ENCODE measurements around the gene CAPN12.
"Not testable (repeated sequence)": the region's sequence is repeated elsewhere in the genome, so short reads cannot be mapped to it uniquely, and the experiment has no call there.

Gene CAPN12

DNA sequence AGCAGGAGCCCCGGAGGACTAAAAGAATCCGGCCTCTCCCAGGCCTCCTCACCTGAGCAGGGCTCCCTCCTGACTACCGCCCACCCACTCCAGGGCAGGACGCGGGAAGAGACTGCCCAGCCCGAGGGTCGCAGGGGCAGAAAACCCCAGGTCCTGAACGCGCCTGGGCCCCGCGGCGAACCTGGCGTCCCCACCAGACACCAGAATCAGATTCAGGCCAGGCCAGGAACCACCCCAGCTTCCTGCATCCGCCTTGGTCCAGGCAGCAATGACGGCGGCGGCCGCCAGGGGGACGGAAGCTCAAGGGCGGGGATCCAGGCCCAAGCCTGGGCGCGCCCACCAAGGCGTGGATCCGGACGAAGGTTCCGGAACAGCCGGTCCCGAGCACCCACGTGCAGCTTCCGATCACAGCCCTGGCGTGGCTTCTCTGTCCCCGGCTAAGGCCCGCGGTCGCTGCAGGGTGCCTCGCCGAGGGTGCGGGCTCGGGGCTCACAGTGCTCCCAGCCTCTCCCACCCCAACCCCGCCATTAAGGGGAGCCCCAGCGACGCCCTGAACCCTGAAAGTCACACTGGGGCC, 25.4 kb upstream of the CAPN12 start:
- no peaks in the 10 kb centered on the region for H3K9me3 ChIP-seq (ENCODE audit: control insufficient read depth, low read depth, low read length)
- peaks cover 4% of the 10 kb centered on the region for H3K4me1 ChIP-seq (ENCODE audit: control insufficient read depth, low read depth, low read length)
- H3K36me3 ChIP-seq (ENCODE audit: control insufficient read depth, low read depth, low read length): no peaks in the 10 kb centered on the region
- no peak overlapping the region for H3K27ac ChIP-seq (ENCODE audit: low read length)
- H3K27me3 ChIP-seq (ENCODE audit: control insufficient read depth, insufficient read depth, low read length): no peaks in the 10 kb centered on the region
- no peak overlapping the region for H3K9ac ChIP-seq (ENCODE audit: low read length)
- H3K4me3 ChIP-seq (ENCODE audit: low read length): no peak overlapping the region

DNA sequence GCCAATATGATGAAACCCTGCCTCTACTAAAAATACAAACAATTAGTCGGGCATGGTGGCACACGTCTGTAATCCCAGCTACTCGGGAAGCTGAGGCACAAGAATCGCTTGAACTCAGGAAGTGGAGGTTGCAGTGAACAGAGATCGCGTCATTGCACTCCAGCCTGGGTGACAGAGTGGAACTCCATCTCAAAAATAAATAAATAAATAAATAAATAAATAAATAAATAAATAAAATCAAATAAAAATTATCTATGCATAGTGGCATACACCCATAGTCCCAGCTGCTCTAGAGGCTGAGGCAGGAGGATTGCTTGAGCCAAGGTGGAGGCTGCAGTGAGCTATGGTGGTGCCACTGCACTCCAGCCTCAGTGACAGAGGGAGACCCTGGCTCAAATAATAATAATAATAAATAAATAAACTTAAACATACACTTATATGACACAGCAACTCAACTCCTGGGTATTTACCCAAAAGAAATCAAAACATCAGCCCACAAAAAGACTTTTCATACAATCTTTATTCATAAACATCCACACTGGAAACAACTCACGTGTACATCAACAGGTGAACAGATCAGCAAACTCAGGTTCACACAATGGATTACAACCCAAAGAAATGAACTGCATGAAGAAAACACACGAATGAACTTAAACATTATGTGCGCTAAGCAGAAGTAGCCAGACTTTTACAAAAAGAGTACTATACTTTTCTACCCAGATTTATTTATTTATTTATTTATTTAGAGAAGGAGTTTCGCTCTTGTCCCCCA, 22.2 kb upstream of the CAPN12 start:
- H3K9ac ChIP-seq (ENCODE audit: low read length): no peak overlapping the region
- no peaks in the 10 kb centered on the region for H3K36me3 ChIP-seq (ENCODE audit: control insufficient read depth, low read depth, low read length)
- H3K27ac ChIP-seq (ENCODE audit: low read length): no peak overlapping the region
- H3K9me3 ChIP-seq (ENCODE audit: control insufficient read depth, low read depth, low read length): no peaks in the 10 kb centered on the region
- H3K4me1 ChIP-seq (ENCODE audit: control insufficient read depth, low read depth, low read length): peaks cover 4% of the 10 kb centered on the region
- no peak overlapping the region for H3K4me3 ChIP-seq (ENCODE audit: low read length)
- H3K27me3 ChIP-seq (ENCODE audit: control insufficient read depth, insufficient read depth, low read length): no peaks in the 10 kb centered on the region

DNA sequence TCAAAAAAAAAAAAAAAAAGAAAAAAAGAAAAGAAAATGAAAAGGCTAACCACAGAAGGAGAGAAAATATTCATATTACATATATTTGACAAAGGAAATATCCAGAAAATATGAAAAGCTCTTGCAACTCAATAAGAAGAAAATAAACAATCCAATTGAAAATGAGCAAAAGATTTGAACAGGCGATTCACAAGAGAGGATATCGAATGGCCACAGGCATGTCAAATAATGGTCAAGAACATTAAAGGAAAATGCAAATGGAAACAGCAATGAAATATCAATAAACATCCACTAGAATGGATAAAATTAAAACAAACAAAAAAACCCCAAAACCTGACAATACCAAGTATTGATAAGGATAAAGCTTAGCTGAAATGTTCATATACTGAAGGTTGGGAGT, 20.9 kb upstream of the CAPN12 start:
- no peaks in the 10 kb centered on the region for H3K36me3 ChIP-seq (ENCODE audit: control insufficient read depth, low read depth, low read length)
- peaks cover 4% of the 10 kb centered on the region for H3K4me1 ChIP-seq (ENCODE audit: control insufficient read depth, low read depth, low read length)
- no peak overlapping the region for H3K4me3 ChIP-seq (ENCODE audit: low read length)
- no peak overlapping the region for H3K27ac ChIP-seq (ENCODE audit: low read length)
- no peak overlapping the region for H3K9ac ChIP-seq (ENCODE audit: low read length)
- no peaks in the 10 kb centered on the region for H3K9me3 ChIP-seq (ENCODE audit: control insufficient read depth, low read depth, low read length)
- H3K27me3 ChIP-seq (ENCODE audit: control insufficient read depth, insufficient read depth, low read length): no peaks in the 10 kb centered on the region

DNA sequence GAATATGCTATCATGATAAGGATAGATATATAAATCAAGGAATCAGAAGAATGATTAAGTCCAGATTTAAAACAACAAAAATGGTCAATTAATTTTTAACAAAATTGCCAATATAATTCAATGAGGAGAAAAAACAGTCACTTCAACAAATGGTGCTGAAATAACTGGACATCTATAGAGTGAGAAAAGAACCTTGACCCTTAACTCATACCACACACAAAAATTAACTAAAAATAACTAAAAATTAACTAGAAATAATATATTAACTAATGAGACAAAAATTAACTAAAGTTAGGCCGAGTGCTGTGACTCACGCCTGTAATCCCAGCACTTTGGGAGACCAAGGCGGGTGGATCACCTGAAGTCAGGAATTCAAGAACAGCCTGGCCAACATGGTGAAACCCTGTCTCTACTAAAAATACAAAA, 19.5 kb upstream of the CAPN12 start:
- Histone ChIP-seq H3K4me1 (ENCODE audit: control insufficient read depth, low read depth, low read length) (no peaks in the 10 kb centered on the region), H3K36me3 (ENCODE audit: control insufficient read depth, low read depth, low read length) (no peaks in the 10 kb centered on the region), H3K4me3 (ENCODE audit: low read length) (no peak overlapping the region), H3K9me3 (ENCODE audit: control insufficient read depth, low read depth, low read length) (no peaks in the 10 kb centered on the region), H3K27ac (ENCODE audit: low read length) (no peak overlapping the region), H3K27me3 (ENCODE audit: control insufficient read depth, insufficient read depth, low read length) (no peaks in the 10 kb centered on the region), H3K9ac (ENCODE audit: low read length) (no peak overlapping the region)

DNA sequence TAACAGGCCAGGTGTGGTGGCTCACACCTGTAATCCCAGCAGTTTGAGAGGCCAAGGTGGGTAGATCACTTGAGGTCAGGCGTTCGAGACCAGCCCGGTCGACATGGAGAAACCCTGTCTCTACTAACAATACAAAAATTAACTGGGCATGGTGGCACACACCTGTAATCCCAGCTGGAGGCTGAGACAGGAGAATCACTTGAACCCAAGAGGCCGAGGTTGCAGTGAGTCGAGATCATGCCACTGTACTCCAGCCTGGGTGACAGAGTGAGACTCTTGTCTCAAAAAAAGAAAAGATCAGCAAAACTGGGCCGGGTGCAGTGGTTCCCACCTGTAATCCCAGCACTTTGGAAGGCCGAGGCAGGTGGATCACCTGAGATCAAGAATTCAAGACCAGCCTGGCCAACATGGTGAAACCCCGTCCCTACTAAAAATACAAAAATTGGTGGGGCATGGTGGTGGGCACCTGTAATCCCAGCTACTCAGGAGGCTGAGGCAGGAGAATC, 17.7 kb upstream of the CAPN12 start:
- H3K4me3 ChIP-seq (ENCODE audit: low read length); H3K36me3 ChIP-seq (ENCODE audit: control insufficient read depth, low read depth, low read length); H3K27me3 ChIP-seq (ENCODE audit: control insufficient read depth, insufficient read depth, low read length); H3K9me3 ChIP-seq (ENCODE audit: control insufficient read depth, low read depth, low read length); H3K9ac ChIP-seq (ENCODE audit: low read length); H3K27ac ChIP-seq (ENCODE audit: low read length); H3K4me1 ChIP-seq (ENCODE audit: control insufficient read depth, low read depth, low read length): not testable (repeated sequence)

DNA sequence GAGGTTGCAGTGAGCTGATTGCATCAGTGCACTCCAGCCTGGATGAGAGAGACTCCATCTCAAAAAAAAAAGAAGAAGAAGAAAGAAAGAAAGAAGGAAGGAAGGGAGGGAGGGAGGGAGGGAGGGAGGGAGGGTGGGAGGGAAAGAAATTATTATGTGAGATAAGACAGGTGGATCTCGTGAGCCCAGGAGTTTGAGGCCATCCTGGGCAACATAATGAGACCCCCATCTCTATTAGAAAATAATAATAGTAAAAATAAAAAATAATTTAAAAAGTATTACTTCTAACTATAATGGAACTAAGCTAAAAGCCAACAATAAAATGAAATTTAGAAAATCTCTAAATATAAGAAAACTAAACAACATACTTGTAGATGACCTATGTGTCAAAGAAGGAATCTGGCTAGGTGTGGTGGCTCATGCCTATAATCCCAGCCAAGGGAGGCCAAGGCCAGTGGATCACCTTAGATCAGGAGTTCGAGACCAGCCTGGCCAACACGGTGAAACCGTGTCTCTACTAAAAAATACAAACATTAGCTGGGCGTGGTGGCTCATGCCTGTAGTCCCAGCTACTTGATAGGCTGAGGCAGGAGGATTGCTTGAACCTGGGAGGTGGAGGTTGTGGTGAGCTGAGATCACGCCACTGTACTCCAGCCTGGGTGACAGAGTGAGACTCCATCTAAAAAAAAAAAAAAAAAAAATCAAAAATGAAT, 16.7 kb upstream of the CAPN12 start:
- not testable (repeated sequence) for H3K27ac ChIP-seq (ENCODE audit: low read length); H3K9ac ChIP-seq (ENCODE audit: low read length); H3K36me3 ChIP-seq (ENCODE audit: control insufficient read depth, low read depth, low read length)

DNA sequence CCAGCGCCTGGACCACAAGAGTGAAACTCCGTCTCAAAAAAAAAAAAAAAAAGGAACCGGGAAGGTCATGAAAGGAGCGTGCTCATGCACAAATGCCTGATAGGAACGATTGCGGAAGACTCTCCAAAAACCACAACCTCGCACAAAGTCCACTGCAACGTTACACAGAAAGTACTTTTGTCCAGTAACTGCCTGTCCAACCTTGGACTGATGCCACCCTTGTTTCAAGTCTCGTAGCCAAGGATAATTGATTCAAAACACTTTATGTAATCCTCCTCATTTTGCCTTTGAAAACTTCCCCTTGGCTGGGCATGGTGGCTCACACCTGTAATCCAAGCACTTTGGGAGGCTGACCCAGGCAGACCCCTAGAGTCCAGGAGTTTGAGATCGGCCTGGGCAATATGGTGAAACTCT, 15.3 kb upstream of the CAPN12 start:
- Histone ChIP-seq H3K4me1 (ENCODE audit: control insufficient read depth, low read depth, low read length) (no peaks in the 10 kb centered on the region), H3K9ac (ENCODE audit: low read length) (no peak overlapping the region), H3K27me3 (ENCODE audit: control insufficient read depth, insufficient read depth, low read length) (no peaks in the 10 kb centered on the region), H3K27ac (ENCODE audit: low read length) (no peak overlapping the region), H3K4me3 (ENCODE audit: low read length) (no peak overlapping the region), H3K9me3 (ENCODE audit: control insufficient read depth, low read depth, low read length) (no peaks in the 10 kb centered on the region), H3K36me3 (ENCODE audit: control insufficient read depth, low read depth, low read length) (no peaks in the 10 kb centered on the region)

More for the DNA sequence above, 16.7 kb upstream of the CAPN12 start:
- H3K4me1 ChIP-seq (ENCODE audit: control insufficient read depth, low read depth, low read length); H3K4me3 ChIP-seq (ENCODE audit: low read length); H3K9me3 ChIP-seq (ENCODE audit: control insufficient read depth, low read depth, low read length); H3K27me3 ChIP-seq (ENCODE audit: control insufficient read depth, insufficient read depth, low read length): not testable (repeated sequence)

DNA sequence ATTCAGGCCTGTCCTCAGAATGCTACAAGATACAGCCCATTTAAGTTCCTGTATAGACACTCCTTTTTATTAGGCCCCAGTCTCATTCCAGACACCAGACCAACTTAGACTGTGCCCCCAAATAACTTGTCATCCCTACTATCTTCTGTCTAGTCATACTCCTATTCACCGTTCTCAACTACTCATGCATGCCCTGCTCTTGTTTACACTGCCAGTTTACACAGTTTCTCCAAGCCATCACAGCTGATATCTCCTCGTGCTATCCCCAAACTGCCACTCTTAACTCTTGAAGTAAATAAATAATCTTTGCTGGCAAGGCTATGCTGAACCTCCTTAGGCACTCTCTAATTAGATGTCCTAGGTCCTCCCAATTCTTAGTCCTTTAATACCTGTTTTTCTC, 9.9 kb upstream of the CAPN12 start:
- H3K27me3 ChIP-seq (ENCODE audit: control insufficient read depth, insufficient read depth, low read length); H3K9me3 ChIP-seq (ENCODE audit: control insufficient read depth, low read depth, low read length); H3K4me3 ChIP-seq (ENCODE audit: low read length); H3K36me3 ChIP-seq (ENCODE audit: control insufficient read depth, low read depth, low read length); H3K4me1 ChIP-seq (ENCODE audit: control insufficient read depth, low read depth, low read length); H3K27ac ChIP-seq (ENCODE audit: low read length); H3K9ac ChIP-seq (ENCODE audit: low read length): not testable (repeated sequence)

DNA sequence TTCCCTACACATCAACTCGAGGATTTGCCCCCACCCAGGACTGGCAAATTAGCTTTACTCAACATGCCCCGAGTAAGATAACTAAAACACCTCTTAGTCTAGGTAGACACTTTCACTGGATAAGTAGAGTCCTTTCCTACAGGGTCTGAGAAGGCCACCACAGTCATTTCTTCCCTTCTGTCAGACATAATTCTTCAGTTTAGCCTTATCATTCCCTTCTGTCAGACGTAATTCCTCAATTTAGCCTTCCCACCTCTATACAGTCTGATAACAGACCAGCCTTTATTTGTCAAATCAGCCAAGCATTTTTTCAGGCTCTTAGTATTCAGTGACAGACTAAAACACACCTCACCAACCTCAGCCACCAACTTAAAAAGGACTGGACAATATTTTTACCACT, 9.5 kb upstream of the CAPN12 start:
- not testable (repeated sequence) for H3K27me3 ChIP-seq (ENCODE audit: control insufficient read depth, insufficient read depth, low read length); H3K27ac ChIP-seq (ENCODE audit: low read length); H3K9ac ChIP-seq (ENCODE audit: low read length); H3K4me1 ChIP-seq (ENCODE audit: control insufficient read depth, low read depth, low read length); H3K36me3 ChIP-seq (ENCODE audit: control insufficient read depth, low read depth, low read length); H3K9me3 ChIP-seq (ENCODE audit: control insufficient read depth, low read depth, low read length); H3K4me3 ChIP-seq (ENCODE audit: low read length)

DNA sequence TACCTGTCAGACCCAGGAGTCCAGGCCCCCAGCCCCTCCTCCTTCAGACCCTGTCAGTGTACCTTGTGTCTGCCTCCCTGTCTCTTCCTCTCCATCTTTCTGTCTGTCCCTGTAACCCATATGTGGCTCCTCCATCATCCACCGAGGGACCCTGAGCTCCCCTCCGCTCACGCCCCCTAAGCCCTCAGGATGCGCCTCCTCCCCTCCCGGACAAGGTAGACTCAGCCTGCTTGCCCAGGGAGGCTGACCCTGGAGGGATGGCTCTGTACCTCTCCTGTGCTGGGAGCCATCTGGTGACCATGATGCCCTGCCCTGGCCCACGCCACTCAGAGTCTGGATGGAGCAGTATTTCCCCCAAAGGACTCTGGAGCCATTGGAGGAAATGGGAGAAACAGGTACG, 1.0 kb upstream of the CAPN12 start:
- no peak overlapping the region for H3K27ac ChIP-seq (ENCODE audit: low read length)

DNA sequence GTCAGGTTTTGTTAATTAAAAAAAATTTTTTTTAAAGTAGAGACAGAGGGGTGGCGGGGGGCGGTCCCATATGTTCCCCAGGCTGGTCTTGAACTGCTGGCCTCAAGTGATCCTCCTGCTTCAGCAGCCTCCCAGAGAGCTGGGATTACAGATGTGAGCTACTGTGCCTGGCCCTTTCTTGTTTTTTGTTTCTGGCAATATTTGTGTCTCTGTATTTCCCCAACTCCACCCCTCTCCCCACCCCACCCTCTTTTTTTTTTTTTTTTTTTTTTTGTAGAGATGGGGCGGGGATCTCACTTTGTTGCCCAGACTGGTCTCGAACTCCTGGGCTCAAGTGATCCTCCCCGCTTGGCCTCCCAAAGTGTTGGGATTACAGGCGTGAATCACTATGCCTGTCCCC, 600 bp upstream of the CAPN12 start:
- H3K27me3 ChIP-seq (ENCODE audit: control insufficient read depth, insufficient read depth, low read length): no peaks in the 10 kb centered on the region
- no peak overlapping the region for H3K4me3 ChIP-seq (ENCODE audit: low read length)
- H3K9me3 ChIP-seq (ENCODE audit: control insufficient read depth, low read depth, low read length): no peaks in the 10 kb centered on the region
- H3K4me1 ChIP-seq (ENCODE audit: control insufficient read depth, low read depth, low read length): no peaks in the 10 kb centered on the region
- no peak overlapping the region for H3K27ac ChIP-seq (ENCODE audit: low read length)
- no peaks in the 10 kb centered on the region for H3K36me3 ChIP-seq (ENCODE audit: control insufficient read depth, low read depth, low read length)
- no peak overlapping the region for H3K9ac ChIP-seq (ENCODE audit: low read length)

More for the DNA sequence above, 1.0 kb upstream of the CAPN12 start:
- H3K36me3 ChIP-seq (ENCODE audit: control insufficient read depth, low read depth, low read length): no peaks in the 10 kb centered on the region
- no peak overlapping the region for H3K4me3 ChIP-seq (ENCODE audit: low read length)
- H3K27me3 ChIP-seq (ENCODE audit: control insufficient read depth, insufficient read depth, low read length): peaks cover 4% of the 10 kb centered on the region
- H3K9ac ChIP-seq (ENCODE audit: low read length): no peak overlapping the region
- H3K9me3 ChIP-seq (ENCODE audit: control insufficient read depth, low read depth, low read length): no peaks in the 10 kb centered on the region
- H3K4me1 ChIP-seq (ENCODE audit: control insufficient read depth, low read depth, low read length): no peaks in the 10 kb centered on the region

All from iPS-18a (cell line).